GM18873 (cell line): ENCODE measurements around the gene ZNF446.
A peak's percentile ranks its signal among the peaks of the same experiment; 100 is the strongest.
"Not testable (repeated sequence)": the region's sequence is repeated elsewhere in the genome, so short reads cannot be mapped to it uniquely, and the experiment has no call there.

ENCODE experiments used
- ATAC-seq: cut with Tn5 transposase; IDR thresholded peaks from one replicate; pipeline ENCODE4 v1.9.1; 2021; ENCODE audit warnings: mild to moderate bottlenecking, moderate library complexity, moderate number of reproducible peaks; ENCODE audit not compliant: unreplicated experiment, low FRiP score

Gene ZNF446

DNA sequence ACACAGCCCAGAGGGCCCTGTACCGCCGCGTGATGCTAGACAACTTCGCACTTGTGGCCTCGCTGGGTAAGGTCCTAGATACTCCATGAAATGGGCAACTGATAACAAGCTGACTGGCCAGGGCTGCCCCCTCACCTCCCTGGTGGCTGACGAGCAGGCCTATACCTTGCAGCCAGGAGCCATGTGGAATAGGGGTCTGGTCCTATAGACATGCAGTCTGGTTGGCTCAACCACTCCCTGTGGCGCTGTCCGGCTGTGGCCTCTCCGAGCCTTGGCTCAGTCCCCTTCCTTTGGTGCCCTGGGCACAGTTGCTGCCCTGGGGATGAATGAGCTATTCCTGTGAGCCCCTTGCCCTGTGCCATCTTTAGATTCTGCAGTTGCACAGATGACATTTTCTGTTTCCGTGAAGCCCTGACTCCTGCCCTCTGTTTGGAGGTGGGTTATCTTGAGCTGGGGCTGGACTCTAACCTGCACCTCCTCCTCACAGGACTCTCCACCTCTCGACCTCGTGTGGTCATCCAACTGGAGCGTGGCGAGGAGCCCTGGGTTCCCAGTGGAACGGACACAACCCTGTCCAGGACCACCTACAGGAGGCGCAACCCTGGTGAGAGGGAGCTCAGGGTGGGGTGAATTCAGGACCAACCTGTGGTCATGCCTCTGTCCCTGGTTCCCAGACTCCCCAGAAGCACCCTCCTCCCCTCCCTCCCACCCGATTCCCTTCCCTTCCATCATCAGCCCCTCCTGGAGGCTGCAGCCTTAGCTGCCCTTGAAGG is 6.7 kb upstream of the ZNF446 start:
- no peak for ATAC-seq

DNA sequence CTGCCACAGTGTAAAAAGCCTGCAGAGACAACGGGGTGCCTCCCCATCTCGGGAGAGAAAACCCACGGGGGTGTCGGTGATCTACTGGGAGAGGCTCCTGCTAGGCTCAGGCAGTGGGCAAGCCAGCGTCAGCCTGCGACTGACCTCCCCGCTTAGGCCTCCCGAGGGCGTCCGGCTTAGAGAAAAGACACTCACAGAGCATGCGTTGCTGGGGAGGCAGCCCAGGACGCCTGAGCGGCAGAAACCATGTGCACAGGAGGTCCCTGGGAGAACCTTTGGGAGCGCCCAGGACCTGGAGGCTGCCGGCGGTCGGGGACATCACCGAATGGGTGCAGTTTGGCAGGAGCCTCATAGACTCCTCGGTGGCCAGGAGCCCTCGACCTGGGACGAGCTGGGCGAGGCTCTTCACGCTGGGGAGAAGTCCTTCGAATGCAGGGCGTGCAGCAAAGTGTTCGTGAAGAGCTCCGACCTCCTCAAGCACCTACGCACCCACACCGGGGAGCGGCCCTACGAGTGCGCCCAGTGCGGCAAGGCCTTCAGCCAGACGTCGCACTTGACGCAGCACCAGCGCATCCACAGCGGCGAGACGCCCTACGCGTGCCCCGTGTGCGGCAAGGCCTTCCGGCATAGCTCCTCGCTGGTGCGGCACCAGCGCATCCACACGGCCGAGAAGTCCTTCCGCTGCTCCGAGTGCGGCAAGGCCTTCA is 5.2 kb upstream of the ZNF446 start:
- ATAC-seq: not testable (repeated sequence)

DNA sequence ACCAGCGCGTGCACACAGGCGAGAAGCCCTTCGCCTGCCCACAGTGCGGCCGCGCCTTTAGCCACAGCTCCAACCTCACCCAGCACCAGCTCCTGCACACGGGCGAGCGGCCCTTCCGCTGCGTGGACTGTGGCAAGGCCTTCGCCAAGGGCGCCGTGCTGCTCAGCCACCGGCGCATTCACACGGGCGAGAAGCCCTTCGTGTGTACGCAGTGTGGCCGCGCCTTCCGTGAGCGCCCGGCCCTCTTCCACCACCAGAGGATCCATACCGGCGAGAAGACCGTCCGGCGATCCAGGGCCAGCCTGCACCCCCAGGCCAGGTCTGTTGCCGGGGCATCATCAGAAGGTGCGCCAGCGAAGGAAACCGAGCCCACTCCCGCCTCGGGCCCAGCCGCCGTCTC is 4.4 kb upstream of the ZNF446 start:
- no peak for ATAC-seq

DNA sequence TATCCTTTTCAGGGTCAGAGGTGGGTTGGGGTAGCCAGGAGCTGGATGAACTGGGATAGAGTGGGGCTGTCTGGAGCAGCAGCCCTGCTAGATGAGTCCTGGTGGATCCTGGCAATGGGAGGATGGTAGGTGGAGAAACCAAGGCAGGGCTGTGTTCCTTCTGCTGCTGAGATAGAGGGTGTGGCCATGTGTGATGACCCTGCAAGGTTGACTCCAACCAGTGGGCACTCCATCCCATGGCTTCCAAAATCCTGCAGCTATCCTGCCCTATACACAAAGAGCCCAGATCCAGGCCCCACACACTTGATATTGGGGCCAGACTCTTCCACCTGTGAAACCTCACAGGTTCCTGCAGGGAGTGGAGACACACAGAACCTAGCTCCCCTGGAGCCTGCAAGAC is 2.4 kb upstream of the ZNF446 start:
- no peak for ATAC-seq

DNA sequence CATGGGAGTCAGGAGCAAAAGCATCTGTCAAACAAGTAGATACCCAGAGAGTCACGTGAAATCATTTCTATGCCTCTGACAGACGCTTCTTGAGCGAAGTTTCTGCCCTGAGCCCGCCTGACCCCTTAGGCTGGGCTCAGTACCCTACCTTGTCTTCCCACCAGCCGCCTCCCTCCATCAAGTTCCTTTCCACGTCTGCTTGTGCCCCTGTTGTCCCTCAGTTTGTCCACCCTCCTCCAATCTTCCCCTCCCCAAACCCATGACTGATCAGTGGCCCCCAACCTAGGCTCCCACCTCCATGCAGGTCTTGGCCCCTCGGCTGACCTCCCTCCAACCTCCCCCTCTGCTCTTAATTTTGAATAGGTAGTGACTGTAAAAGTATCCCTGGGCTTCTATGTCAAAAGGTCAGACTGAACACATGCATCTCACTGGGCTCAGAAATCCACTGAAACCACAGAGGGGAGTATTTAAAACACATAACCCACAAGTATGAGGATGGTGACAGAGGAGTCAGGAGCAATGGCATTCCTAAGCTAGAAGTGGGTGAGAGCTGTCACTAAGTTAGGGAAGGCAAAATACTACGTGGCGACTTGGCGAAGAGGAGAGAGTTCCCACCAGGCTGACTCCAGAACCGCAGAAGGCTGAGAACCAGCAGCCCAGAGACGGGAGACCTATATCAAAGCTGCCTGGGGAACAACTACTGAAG is 1.7 kb upstream of the ZNF446 start:
- ATAC-seq: no peak

DNA sequence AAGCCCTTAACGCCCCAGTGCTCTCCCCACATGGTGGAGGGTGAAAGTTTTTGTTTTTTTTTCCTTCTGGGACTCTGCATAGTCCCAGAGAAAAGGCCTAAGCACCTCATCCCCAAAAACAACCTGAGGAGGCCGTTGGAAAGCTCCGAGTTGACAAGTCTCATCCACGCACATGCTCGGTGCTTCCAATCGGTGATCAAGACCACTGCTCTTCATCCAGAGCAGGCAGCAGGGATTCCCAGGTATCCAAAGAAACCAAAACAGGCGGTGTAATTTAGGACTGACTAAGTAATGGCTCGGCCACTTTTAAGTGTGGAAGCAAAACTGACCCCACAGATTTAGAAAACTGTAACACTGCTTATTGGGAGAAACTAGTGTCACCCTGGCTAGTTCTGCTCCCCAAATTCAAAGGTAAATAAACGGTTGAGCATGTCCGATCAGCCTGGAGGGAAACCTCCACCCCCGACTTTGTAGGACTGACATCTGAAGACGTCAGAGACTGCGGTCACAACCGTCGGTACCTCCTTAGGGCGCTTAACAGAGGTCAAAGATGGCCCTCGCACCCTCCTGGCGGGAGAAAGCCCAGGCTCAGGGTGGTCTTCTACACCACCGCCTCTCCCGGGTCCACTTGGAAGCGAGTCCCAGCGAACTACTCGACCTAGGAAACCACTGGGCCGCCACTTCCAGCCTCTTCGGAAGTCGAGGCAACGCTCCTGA is 997 bp upstream of the ZNF446 start:
- ATAC-seq: peak; percentile 2

DNA sequence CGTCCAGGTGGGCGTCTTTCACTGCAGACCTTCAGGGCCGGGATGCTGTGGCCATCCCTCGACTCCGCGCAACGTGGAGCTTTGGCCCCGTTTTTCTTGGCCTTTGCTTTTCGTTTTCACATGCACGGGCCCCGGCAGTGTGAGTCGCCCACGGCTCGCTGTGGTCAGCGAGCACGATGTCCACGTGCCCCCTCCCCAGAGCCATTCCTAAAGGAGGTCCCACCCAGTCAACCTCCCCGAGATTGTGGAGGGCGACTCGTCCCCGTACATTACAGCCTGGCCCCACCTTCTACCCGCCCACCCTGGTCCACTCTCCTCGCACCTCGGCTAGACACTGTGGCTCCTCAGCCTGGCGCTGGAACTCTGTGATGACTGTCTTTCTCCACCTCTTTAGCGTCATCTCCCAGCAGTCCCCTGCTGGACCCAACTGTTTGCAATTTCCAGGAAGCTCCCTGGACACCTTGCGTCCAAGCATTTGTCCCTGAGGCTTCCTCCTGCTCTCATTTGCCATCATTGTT is 405 bp downstream of the ZNF446 start:
- ATAC-seq: no peak

DNA sequence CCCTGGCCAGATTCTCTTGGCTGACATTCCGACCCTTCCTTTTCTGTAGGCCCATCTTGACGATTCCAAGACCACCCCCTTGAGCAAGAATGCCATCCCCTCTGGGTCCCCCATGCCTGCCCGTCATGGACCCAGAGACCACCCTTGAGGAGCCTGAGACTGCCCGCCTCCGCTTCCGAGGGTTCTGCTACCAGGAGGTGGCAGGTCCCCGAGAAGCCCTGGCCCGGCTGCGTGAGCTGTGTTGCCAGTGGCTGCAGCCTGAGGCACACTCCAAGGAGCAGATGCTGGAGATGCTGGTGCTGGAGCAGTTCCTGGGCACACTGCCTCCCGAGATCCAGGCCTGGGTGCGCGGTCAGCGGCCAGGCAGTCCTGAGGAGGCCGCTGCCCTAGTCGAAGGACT is 978 bp downstream of the ZNF446 start:
- no peak for ATAC-seq

DNA sequence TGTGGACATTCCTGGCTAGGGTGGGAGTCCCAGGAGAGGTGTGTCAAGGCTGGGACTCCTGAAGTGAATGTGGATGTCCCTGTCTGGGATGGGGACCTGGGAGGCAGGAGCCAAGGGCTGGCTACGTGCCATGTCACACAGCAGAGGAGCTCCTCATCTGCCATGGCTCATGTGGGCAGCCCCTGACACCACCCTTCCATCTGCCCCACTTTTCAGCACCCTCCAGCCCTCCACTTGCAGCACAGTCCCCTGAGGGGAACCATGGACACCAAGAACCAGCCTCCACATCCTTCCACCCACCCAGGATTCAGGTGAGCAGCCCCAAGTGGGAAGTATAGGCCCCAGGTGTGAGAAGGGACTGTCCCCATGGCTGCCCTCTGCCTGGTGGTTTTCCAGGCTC is 1.7 kb downstream of the ZNF446 start:
- ATAC-seq: no peak

DNA sequence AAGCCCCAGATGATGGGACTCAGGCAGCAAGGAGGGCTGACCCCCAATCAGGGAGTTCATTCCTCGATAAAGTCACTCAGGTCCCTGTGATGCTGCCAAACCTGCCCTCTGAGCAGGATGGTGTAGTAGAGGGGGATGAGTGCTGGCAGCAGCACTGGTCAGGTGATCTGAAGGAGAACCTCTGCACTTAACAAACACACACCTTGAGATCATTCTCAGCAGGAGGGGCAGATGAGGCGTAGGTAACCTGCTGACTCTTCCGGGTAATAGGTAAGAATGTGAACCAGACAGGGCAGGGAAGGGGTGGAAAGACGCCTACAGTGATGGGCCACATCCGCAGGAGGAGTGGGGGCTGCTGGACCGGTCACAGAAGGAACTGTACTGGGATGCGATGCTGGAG is 3.2 kb downstream of the ZNF446 start:
- ATAC-seq: no peak

DNA sequence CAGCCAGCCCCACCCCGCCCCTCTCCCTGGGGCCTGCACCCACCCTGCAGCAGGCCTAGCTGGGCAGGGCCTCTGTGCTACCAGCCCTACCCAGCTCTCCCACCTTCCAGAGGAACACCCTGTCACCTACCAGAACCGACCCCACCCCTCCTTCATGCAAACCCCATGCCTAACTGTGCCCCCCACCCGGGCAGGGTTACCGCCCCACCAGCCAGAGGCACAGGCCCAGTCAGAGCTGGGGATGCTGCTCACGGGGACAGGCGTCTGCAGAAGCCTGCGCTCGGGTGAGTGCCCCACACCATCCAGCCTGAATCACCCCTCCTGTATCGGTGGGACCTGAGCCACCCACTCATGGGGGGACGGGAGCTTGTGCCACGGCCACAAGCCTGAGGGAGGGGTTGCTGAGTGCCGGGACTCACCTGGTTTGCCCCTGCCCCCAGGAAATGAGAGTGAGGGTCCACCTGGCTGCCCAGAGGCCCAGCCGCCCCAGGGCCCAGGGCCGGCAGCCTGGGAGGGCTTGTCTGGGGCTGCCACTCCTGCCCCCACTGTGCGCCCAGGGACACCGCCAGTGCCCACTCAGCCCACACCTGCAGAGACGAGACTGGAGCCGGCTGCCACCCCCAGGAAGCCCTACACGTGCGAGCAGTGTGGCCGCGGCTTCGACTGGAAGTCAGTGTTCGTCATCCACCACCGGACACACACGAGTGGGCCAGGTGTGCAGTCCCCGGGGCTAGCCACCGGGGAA is 3.8 kb downstream of the ZNF446 start:
- no peak for ATAC-seq

DNA sequence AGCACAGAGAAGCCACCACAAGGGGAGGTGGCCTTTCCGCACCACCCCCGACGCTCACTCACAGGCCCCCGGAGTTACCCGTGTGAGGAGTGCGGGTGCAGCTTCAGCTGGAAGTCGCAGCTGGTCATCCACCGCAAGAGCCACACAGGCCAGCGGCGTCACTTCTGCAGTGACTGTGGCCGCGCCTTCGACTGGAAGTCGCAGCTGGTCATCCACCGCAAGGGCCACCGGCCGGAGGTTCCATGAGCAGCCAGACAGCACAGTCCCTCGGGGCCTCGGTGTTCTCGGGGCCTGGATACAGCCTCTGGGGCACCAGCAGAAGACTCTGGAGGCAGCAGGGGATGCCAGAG is 4.3 kb downstream of the ZNF446 start:
- no peak for ATAC-seq

DNA sequence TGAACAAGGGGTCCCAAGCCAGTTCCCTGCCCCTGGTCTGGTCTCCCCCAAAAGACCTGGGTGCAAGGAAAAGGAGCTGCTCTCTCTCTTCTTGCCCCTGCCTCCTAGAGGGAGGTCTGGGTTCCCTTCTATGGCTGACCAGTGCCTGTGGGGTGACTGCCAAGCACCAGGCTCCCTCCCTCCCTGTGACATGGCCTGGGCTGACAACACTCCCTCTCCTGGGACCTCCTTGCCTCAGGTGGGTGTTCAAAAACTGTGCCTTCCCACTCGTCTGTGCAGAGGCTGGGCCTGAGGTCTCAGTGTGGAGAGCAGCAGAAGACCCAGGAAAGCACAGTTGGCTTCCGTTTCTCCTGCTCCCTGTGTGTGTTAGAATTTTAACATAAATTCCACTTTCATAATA is 4.7 kb downstream of the ZNF446 start:
- ATAC-seq: no peak

DNA sequence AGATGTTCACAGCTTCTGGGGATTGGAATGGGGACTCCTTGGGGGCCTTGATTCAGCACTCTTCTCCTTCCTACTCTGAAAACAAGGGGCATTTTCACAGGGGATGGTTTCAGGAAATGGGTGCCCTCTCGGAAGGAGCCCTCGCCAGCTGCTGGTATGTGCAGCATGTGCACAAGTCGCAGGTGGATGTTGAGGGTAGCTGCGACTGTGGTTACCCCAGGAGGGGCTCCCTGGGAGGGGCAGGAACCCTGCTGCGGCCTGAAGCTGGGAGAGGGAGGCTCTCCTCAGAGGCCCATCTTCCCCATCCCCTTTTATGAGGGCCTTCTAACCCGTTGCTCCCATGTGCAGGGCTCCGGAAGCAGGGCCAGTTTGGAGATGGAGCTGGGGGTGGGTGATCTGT is 6.2 kb downstream of the ZNF446 start:
- no peak for ATAC-seq

DNA sequence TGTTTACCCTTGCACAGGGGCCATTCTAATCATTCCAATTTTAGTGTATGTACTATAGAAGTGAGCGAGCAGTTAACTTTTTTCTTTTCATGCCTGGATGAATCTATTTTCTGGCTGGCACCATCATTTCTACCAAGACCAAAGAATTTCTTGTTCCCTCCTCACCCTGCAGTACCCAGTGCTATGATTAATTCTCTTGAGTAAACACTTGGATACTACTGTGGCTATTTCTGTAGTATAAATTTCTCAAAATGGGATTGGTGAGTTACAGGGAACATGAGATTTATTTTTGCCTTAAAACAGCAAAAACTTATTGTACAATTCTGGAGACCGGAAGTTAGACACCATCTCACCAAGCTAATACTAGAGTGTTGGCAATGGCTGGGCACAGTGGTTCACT is 7.6 kb downstream of the ZNF446 start:
- ATAC-seq: no peak

DNA sequence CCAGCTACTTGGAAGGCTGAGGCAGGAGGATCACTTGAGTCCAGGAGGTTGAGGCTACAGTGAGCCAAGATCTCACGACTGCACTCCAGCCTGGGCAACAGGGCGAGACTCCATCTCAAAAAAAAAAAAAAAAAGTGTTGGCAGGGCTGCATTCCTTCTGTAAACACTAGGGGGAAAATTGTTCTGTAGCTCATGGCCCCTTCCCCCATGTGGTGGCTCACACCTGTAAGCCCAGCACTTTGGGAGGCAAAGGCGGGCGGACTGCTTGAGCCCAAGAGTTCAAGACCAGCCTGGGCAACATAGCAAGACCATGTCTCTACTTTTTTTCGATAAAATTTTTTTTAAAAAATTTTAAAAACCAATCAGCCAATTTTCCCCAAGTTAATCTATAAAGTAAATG is 8.2 kb downstream of the ZNF446 start:
- not testable (repeated sequence) for ATAC-seq

DNA sequence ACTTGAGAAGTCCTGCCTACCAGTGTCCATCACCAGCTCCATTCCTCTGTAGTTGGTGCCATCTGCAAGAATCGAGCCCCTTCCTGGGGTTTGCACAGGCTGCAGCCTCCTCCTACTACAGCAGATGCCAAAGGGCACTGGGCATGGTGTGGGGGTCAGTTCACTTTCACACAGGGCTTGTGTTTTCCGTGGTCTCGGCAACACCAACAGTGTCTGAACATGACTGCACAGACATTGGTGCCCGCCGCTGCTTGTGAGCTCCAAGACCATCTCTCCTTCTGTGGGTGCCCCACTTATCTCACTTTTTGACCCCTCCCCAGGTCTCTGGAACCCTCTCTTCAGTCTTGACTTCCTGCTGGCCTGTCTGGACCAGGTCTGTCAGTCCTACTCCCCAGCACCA is 15.2 kb downstream of the ZNF446 start:
- ATAC-seq: no peak

DNA sequence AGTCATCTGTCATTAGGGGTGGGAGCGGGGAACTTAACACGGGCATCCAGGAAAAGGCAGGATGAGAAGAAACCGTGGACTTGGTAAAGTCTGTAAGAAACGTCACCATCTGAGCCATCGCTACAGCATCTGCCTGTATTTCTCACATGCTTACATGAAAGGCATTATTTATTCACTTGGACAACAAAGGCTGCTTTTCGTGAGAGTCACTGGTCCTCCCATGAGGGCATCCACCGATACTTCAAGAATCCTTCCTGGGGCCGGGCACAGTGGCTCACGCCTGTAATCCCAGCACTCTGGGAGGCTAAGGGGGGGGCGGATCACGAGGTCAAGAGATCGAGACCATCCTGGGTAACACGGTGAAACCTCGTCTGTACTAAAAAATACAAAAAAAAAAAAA is 16.1 kb downstream of the ZNF446 start:
- no peak for ATAC-seq

DNA sequence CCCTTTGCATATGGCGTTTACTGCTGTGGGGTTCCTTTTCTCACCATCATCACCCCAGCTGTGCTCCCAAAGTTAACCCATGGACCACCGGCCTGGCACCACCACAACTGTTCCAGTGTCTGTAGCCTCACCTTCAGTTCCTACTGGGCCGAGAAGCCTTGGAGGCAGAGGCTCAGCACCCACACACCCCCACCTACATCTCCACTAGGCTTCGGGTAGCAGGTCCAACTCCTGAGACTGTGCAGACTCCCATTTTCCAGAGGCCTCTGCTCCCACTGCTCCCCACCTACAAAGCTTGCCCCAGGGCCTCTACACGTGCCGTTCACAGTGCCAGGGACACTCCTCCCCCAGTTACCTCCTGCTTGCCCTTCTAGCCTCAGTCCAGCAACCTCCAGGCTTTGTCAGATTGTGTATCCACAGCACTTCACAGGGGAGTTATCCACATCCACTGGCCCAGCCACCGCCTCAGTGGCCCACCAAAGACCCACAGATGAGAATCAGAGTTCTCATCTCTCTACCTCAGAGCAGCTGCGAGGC is 21.6 kb downstream of the ZNF446 start:
- no peak for ATAC-seq
